Fibroblast of peridontal ligament (primary cell): ENCODE measurements around the gene RCL1.
A peak's percentile ranks its signal among the peaks of the same experiment; 100 is the strongest.
"Not testable (repeated sequence)": the region's sequence is repeated elsewhere in the genome, so short reads cannot be mapped to it uniquely, and the experiment has no call there.

Experiments
- DNase-seq: peaks from one replicate; pipeline ENCODE4 v3.0.0-alpha.2; 2010; ENCODE audit errors: extremely low read depth

The RCL1 gene

GRCh38 chr9:4792572-4793458, at the start of gene RCL1:
Gene RCL1, plus strand, starts transcription at chr9:4792944. Its CDS starts 148 bp downstream, at chr9:4793092.
- DNase-seq, result peak; percentile 87

GRCh38 chr9:4743131-4743875, 49.4 kb upstream of the RCL1 start:
- DNase-seq, result peak; percentile 29

GRCh38 chr9:4746278-4747030, 46.3 kb upstream of the RCL1 start:
- DNase-seq, result no peak

- no peak for DNase-seq
These were observed 44.1 kb upstream of the RCL1 start for GRCh38 chr9:4748612-4749011.

- peak; percentile 69 for DNase-seq
These were observed 42.6 kb upstream of the RCL1 start for GRCh38 chr9:4750023-4750673.

GRCh38 chr9:4754530-4754929, 38.2 kb upstream of the RCL1 start:
- DNase-seq, result not testable (repeated sequence)

GRCh38 chr9:4755026-4755609, 37.6 kb upstream of the RCL1 start:
- DNase-seq, result no peak

- no peak for DNase-seq
These were observed 36.3 kb upstream of the RCL1 start for GRCh38 chr9:4756420-4756819.

- no peak for DNase-seq
These were observed 32.6 kb upstream of the RCL1 start for GRCh38 chr9:4760122-4760521.

- DNase-seq, result peak; percentile 82
These were observed 30.4 kb upstream of the RCL1 start for GRCh38 chr9:4762108-4762885.

- DNase-seq, result peak; percentile 26
These were observed 29.7 kb upstream of the RCL1 start for GRCh38 chr9:4762886-4763541.

GRCh38 chr9:4764033-4764432, 28.7 kb upstream of the RCL1 start:
- no peak for DNase-seq

GRCh38 chr9:4768681-4769080, 24.1 kb upstream of the RCL1 start:
- DNase-seq, result no peak

GRCh38 chr9:4769321-4770080, 23.2 kb upstream of the RCL1 start:
- DNase-seq, result no peak

GRCh38 chr9:4771788-4772187, 21.0 kb upstream of the RCL1 start:
- DNase-seq, result no peak

GRCh38 chr9:4774209-4774608, 18.5 kb upstream of the RCL1 start:
- DNase-seq, result peak; percentile 87

- DNase-seq, result not testable (repeated sequence)
These were observed 17.8 kb upstream of the RCL1 start for GRCh38 chr9:4774958-4775357.

GRCh38 chr9:4780651-4781050, 12.1 kb upstream of the RCL1 start:
- no peak for DNase-seq

- no peak for DNase-seq
These were observed 11.3 kb upstream of the RCL1 start for GRCh38 chr9:4781408-4781807.
